Left cardiac atrium (tissue), 4 donors: ENCODE results near the gene NRXN2. TPM values are rescaled to one million over a fixed set of nuclear protein-coding genes. Genes with fewer than 3 reads are reported as not detected.
A peak's percentile ranks its signal among the peaks of the same experiment; 100 is the strongest.

Experiments
- ATAC-seq, 2 donors: fragments of 200-7000 bp; cut with Tn5 transposase; one replicate each; pipeline ENCODE4 v1.9.1; 2020; ENCODE audit warnings: mild to moderate bottlenecking in 2 of 2, moderate library complexity in 2 of 2
- DNase-seq: peaks from one replicate; pipeline ENCODE4 v3.0.0-alpha.2; 2020
- intact Hi-C, 2 donors: fragments of 100-400 bp; cut with DNase I; formaldehyde crosslinking; loops; one replicate each; pipeline versions ENCODE4 v1.14.1 to v1.15.1; 2022 to 2023
- total RNA-seq, 2 donors: library from RNA; stranded (reverse); fragmentation: NEBNext Ultra II Directional; extraction: Animal tissue kit (Norgen Biotek cat#: 25700); gene quantifications; one replicate each; pipeline ENCODE4 v1.2.1, GENCODE V29; 2021
- donor health status: DM: no; HTN: yes; CAD: no.
- donor health status: DM: no; HTN: yes; CAD: no; lungs with severe emphysema.
- donor health status: DM: yes; HTN: yes; CAD: no.
- donor health status: Dilated cardiomyopathy.

NRXN2 gene
- total RNA-seq, 2 donors from 2014 or later = 3.9 to 4.0 TPM

DNA sequence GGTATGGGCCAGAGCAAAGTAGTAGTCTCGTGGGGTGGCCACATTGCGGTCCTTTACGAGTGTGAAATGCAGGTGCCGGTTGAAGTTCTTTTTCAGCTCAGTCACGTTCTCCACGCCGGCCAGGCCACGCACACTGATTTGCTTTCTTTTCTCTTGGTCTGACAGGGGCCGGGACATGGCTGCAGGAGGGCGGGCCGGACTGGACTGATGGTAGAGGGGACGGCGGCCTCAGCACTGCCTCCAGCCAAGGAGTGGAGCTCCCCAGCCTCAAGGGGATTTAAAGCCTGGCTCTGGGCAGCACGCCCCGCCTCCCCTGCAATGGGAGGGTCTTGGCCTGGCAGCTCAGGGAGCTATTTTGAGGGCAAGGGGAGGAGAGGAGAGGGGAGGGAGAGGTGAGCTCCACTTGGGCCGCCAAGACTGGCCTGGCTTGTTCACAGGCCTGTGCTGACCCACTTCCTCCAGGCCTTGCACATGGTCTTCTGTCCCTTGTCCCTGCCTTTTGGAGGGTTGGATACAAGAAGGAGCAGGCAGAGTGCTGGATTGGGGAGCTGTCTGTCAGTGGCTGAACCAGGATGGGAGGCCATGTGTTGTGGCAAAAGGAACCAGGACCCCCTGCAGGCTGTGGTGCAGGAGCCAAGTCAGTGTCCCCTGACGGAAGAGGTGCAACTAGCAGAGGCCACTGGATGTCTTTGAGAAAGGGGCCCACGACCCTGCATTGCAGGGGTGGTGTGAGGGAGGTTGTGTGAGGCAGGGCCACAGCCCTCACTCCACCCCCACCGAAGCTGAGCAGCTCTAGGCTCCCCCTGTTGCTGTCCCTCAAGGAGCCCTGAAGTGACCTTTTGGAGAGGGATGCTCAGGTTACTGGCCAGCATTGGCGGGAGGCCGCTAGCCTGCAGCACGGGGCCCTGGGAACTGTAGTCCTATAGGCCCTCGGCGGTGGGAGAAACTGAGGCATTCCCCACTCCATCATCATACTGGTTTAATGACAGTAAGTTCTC lies 37.0 kb upstream of the NRXN2 start, which contains the start of gene PYGM:
TSS of gene PYGM (minus strand) at position 253 of the 998 bp plus-strand sequence. CDS start at position 177, 76 bp downstream.
- peak; percentile 83 for DNase-seq
- intact Hi-C loops = no loop called here
- peak; percentile 83 to 88 for ATAC-seq

DNA sequence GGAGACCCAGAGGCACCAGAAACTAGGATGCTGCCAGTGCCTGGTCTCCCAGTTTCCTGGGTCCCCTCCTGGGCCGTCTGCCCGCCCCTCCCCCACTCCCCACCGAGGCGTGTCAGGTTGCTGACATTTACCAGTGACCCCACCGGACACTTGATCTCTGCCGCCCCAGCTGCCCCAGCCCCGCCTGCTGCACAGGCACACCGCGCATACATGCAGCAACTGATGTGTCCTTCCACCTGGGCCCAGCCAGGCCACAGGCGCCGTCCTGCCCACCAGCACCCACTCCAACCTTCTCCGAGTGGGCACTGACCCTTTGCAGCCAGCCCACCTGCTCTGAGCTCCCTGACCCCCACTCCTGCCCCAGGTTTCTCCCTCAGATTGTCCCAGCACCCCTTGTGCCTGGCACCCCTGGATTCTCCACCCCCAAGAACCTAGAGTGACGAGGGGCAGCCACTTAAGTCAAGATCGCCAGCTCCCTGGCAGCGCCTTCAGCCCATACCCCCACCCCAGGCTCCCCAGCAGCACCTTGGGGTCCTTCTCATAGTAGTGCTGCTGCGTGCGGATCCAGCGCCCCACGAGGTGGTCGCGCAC lies 36.2 kb upstream of the NRXN2 start:
- ATAC-seq = peak; percentile 5
- DNase-seq = no peak
- intact Hi-C loops = no loop called here

DNA sequence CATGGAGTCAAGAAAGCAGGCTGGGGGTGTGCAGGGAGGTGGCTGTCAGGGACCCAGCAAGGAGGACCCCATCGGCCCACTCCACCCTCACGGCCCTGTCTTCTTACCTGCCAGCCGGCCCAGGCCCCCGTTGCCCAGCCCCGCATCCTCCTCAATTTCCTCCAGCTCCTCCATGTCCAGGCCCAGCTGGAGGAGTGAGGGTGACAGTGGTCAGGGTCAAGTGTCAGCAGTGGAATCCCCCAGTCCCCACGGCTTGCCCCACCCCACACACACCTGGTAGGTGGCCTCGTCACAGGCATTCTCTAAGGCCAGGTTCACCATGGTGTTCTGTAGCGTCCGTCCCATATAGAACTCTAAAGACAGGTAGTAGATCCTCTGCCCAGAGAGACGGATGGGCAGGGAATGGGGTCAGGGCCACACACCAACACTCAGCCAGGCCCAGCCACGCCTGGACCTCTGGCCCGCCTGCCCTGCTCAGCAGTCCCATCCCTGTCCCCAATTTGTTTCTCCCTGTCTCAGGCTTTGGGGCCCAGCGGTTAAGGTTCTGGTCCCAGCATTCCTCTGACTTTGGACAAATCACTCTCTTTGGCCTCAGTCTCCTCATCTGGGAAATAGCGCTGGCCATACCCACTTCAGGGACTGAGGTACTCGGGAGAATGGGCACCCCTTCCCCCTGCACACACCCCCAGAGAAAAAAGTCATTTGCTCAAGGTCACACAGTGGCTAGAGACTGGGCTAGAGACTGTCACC lies 35.5 kb upstream of the NRXN2 start:
- DNase-seq = no peak
- intact Hi-C loops = no loop called here
- ATAC-seq = no peak

DNA sequence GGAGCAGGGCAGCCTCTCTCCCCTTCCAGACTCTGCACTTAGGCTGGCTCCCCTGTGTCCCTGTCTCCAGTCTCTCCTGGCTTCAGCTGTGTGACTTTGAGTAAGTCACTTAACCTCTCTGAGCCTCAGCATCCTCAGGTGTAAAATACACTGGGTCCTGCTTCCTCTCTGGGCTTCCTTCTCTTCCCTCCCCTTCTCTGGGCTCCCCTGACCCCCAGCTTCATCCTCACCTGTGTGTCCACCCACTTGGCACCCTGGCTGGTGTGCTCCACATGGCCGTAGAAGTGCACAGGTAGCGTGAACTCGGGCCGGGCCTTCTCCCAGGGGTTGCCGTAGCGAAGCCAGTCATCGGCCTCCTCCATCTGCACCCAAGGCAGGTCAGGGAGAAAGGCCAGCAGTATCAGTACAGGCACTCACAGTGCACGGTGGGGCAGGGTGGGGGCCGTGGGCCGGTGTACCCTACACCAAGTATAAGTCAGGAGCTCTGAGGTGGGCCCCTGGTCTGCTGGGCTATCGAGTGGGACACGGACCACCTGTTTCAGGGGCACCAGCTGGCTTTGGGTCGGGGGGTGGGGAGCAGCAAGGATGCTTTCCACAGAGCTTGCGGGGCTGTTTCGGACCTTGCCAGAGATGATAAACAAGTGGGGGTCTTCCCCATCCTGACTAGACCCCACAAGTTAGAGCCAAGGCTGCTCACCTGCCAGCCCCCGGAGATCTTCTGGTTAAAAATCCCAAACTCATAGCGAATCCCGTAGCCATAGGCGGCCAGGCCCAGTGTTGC lies 34.7 kb upstream of the NRXN2 start:
- ATAC-seq (no peak), DNase-seq (peak; percentile 19)
- intact Hi-C loops = no loop called here

DNA sequence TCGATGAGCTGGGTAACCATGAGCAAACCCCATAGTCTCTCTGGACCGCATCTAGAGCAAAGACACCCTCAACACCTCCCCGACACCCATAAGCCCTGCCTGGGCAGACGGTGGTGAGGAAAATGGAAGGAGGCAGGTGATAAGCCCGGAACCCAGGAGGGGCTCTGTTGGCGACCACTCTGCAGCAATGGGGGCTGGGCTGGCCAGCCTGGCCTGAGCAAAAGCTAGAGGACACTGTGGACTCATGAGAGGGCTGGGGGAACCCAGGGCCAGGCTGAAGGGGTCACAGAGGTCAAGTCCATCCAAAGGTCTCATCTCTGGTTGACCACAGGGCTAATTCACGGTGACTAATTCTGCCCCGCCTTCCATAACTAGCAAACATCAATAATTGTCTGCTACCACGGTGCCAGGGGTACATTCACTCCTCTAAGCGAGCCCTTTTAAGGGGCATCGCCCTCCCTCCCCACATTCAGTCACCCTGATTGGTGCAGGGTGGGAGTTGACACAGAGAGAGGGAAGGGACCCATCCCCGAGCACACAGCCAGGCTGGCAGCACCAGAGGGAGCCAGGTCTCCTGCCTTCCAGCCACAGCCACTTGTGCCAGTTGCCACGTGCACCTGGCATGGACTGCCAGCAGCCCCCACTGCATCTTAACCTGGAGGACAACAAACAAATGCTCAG lies 32.8 kb upstream of the NRXN2 start:
- intact Hi-C loops = no loop called here
- ATAC-seq = no peak
- DNase-seq = peak; percentile 11

DNA sequence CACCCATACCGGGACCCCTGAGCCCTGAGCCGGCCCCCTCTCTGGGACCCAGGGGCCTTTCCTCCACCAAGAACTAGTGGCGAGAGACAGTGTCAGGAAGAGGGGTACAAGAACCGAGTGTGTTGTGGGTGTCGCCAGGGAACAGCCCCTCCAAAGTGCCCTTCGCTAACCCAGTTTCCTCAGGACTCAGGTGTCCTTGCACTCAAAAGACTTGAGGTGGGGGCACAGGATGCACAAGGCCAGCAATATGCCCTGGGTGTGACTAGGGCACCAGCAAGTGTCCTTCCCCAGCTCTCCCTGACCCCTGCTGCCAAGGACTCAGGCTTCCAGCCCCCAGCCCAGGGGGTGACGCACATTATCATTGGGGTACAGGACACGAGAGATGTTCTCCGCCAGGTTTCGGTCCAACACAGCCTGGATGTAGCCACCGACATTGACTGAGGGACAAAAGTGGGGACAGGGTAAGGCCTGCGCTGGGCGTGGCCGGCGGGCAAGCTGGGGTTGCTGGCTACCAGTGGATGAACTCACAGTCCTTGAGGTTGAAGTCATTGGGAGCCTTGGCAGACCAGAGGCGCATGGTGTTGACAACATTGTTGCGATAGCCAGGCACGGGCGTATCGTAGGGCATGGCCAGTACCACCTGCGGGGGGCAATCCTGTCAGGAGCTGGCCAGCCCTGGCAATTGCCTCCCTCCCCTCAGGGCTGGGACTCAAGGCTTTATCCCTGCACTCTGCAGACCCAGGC lies 32.1 kb upstream of the NRXN2 start:
- intact Hi-C loops = no loop called here
- no peak for ATAC-seq
- DNase-seq = peak; percentile 17

DNA sequence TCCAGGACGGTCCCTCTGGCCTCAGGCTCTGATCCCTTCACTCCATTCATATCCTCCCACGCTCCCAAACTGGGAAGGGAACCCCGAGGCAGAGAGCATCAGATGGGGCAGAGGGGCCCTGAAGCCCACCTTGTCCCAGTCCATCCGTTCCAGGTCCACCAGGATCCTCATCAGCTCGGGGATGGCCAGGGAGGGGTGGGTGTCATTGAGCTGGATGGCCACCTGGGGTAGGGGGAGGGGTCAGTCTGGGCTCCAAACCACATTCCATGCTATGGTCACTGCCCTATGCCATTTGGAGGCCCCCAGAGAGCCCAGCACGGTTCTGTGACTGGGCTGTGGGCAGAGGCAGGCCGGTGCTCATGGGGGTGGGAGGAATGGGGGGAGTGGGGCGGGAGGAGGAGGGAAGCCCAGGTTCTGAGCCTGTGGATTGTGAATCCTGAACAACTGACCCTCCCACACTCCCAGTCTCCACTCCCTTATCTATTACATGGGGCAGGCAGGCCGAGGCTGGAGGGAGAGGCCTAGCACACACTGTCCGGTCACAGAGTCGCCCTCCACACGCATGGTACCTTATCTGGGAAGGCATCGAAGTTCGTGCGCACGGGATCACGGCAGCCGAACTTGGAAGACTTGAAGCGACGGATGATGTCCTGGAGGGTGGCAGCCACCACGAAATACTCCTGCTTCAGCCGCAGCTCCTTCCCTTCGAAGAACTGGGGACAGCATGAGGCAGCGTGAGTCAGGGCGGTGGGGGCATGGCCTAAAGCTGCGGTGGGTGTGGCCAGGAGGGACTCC lies 31.3 kb upstream of the NRXN2 start:
- intact Hi-C loops = no loop called here
- ATAC-seq = no peak
- DNase-seq = no peak

DNA sequence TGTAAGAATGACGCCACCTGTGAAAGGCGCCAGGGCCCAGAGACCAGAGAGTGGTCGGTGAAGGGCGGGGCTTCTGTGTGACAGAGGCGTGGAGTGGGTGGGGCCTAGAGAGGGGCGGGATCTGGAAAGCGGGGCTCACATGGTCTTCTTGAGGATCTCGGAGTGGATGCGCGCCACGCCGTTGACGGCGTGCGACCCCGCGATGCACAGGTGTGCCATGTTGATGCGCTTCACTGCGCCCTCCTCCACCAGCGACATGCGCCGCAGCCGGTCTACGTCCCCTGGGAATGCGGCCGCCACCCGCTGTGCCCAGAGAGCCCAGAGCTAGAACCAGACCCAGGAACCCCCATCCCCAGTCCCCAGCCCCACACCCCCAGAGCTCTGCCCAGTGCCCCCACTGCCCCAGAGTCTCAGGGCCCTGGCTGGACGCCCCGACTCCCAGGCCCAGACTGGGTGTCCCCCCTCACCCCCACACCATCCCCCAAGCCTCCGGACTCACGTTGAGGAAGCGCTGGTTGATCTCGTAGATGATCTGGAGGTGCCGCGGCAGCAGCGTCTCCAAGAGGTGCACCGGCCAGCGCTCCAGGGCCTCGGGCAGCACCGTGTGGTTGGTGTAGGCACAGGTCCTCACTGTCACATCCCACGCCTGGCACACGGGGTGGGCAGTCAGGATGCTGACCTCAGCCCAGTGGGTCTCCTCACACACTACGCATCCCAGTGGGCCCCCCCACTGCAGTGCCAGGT lies 30.6 kb upstream of the NRXN2 start:
- DNase-seq (peak; percentile 20), ATAC-seq (no peak)
- intact Hi-C loops = no loop called here

DNA sequence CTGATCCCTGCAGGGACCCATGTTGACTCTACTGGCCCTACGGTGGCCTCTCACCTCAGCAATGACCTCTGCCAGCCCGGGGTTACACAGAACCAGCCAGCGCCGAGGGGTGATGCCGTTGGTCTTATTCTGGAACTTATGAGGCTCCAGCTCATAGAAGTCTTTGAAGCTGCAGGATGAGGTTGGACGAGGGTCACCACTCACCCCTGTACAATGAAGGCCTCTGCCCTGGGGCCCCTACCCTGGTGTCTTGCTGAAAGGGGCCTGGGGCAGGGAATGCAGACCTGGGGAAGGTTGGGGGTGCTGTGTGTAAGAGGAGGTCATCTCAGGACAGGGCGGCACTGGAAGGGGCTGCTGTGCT lies 30.0 kb upstream of the NRXN2 start:
- DNase-seq (no peak), ATAC-seq (no peak)
- intact Hi-C loops = no loop called here

DNA sequence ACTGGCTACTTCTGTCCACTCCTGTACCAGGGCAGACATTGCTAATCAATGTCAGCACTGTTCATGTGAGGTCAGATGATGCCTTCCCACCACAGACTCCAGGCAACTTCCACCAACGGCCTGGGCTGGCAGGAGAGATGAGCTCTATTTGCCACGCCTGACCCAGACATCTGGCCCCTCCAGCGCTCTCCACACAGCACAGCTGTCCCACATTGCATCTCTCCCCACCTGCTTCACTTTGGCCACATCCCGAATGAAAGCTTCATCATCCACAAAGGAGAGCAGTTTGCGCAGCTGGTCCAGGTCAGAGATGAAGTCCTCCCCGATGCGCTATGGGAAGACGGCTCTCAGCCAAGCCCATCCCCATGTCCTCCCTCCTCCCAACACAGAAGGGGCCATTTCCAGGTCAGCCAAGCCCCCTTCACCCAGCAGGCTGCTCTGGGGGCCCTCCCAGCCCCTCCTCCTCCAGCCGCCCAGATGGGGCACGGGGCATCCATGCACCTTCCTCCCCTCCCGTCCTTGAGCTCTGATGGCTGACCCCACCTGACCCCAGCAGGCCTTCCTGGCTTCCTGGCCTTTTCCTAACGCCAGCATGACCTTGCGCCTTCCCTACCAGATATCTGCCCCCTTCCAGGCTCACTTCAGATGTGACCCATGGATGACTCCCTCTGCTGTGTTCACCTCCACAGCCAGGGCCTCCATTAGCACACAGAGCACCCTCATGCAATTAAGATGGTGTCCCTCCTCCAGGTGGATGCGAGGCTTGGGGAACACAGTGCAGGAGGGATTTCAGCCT lies 29.4 kb upstream of the NRXN2 start:
- DNase-seq (no peak), ATAC-seq (no peak)
- intact Hi-C loops = no loop called here

DNA sequence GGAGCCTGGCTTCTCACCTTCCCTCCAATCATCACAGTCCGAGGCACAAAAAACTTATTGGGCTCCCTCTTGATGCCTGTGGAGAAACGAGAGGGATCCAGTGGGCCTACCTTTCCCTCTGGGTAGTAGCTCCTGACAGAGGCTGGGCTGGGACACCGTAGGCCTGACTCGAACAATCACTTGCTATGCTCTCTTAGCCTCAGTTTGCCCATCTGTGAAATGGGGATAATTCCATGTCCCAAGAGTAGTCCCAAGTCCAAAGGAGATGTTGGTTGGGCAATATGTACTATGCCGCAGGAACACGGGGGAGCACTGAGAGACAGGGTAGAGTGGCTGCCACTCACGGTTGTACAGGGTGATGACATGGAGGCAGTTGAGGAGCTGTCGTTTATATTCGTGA lies 28.6 kb upstream of the NRXN2 start:
- no peak for ATAC-seq
- intact Hi-C loops = no loop called here
- DNase-seq = no peak

DNA sequence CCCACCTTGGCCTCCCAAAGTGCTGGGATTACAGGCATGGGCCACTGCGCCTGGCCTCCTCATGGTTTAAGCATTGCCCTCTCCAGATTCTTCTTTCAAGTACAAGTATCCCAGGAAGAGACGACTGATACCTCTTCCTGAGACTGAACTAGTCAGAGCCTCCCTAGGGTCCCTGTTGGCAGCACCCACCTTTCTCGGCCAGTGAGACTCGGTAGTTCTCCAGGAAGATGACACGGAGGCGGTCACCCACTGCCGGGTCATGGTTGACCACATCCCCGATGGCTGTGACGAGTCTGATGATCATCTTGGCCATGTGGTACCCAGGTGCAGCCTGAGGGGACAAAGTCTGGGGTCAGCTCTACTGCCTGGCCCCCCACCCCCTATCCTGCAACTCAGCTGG lies 28.1 kb upstream of the NRXN2 start:
- ATAC-seq (no peak), DNase-seq (no peak)
- intact Hi-C loops = no loop called here

DNA sequence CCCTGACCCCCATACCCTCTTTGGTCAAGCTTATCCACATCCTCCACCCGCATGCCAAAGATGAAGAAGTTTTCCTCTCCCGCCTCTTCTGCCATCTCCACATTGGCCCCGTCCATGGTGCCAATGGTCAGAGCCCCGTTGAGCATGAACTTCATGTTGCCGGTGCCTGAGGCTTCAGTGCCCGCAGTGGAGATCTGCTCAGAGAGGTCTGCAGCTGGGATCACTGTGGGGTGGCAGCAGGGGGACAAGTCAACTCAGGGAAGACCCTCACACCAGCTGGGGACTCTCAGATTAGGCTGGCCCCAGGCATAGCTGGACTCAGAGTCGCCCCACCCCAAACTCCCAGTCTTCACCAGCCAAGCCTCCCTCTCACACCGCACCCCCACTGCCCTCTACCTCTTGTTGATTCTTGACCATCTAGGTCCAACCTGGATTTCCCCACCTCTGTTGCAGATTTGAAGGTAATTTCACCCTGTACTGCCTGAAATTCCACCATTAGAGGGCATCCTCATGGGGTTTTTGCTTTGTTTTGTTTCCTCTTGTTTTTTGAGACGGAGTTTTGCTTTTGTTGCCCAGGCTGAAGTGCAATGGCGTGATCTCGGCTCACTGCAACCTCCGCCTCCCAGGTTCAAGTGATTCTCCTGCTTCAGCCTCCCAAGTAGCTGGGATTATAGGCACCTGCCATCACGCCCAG lies 27.5 kb upstream of the NRXN2 start:
- no peak for DNase-seq
- no peak for ATAC-seq
- intact Hi-C loops = no loop called here

DNA sequence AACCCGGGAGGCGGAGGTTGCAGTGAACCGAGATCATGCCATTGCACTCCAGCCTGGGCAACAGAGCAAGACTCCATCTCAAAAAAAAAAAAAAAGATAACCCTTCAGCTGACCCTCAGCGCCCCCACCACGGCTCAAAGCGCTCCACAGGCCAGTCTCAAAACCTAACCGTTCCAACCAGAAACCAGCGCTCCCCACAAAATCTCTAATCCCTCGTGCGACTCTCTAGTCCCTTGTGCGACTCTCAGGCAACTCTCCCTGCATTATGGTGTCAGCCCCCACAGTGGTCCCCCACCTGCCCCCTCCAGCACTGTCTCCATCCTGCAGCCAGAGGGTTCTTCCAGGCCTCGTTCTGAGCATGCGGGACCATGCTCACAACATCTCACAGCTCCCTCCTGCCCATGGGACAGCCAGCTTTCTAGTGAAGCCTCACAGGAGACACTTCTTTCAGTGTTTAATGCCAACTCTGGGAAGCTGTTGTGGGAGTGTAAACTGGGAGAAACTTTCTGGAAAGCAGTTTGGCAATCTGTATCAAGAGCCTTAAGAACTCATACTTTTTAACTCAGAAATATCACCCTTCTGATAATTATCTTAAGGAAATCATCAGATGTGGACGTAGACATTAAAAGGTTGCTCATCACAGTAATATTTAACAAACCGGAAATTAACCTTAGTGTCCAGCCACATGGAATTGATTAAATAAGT lies 25.1 kb upstream of the NRXN2 start:
- ATAC-seq (no peak), DNase-seq (no peak)
- intact Hi-C loops = no loop called here

DNA sequence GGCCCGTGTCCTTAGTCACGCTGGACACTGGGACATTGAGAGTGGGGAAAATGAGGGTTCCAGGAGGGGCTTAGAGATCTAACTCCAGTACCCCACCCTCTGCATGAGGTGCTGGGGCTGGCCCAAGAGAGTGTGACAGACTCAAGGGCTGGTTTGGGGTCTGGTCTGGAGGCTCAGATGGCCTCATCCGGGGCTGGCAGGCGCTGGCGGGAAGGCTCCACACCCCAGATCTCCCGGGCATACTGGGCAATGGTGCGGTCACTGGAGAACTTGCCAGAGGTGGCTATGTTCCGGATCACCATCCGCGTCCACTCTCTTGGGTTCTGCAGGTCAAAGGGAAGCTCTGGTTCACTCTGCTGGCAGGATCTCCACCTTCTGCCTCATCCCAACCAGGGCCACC lies 23.5 kb upstream of the NRXN2 start:
- ATAC-seq (no peak), DNase-seq (no peak)
- intact Hi-C loops = no loop called here
